A673 (cell line): ENCODE measurements around the gene KRT14. TPM values are rescaled to one million over a fixed set of nuclear protein-coding genes. Genes with fewer than 3 reads are reported as not detected.

Source experiments
- BruUV-seq: library from RNA; stranded (reverse); fragments of 400-500 nt; replicated peaks from 2 replicates; lab custom pipeline; 2021; lab: Mats Ljungman, UMichigan
- CTCF ChIA-PET: fragments of 300-600 bp; sonication (Branson Sonifier 250); formaldehyde crosslinking; loops from one replicate; lab custom pipeline; 2022; ENCODE audit warnings: antibody characterized with exemption; lab: Charles Lee
- POLR2A ChIA-PET: fragments of 300-600 bp; sonication (Branson Sonifier 250); formaldehyde crosslinking; loops from one replicate; lab custom pipeline; 2022; ENCODE audit warnings: antibody characterized with exemption; ENCODE audit not compliant: low non-redundant PET; lab: Charles Lee
- DNase-seq: peaks from one replicate; pipeline ENCODE4 v3.0.0-alpha.2; 2015; ENCODE audit warnings: low spot score
- H3K27ac ChIP-seq: fragments of 200-600 bp; sonication (generic); 2 replicates; pipeline ENCODE4 v1.5.1; 2016; ENCODE audit warnings: mixed run types, low read depth, mild to moderate bottlenecking, mixed read lengths, antibody characterized with exemption, low read length; ENCODE audit not compliant: poor library complexity, severe bottlenecking
- H3K27me3 ChIP-seq: fragments of 200-600 bp; sonication (generic); replicated peaks from 2 replicates; pipeline ENCODE4 v1.6.1; 2017; ENCODE audit warnings: mixed run types, low read depth, mild to moderate bottlenecking, mixed read lengths, antibody characterized with exemption, low read length; ENCODE audit not compliant: insufficient read depth, poor library complexity
- H3K36me3 ChIP-seq: fragments of 200-600 bp; sonication (generic); 2 replicates; pipeline ENCODE4 v1.6.1; 2016; ENCODE audit warnings: mixed run types, mild to moderate bottlenecking, mixed read lengths, antibody characterized with exemption, low read length; ENCODE audit not compliant: insufficient read depth, poor library complexity, severe bottlenecking
- H3K4me1 ChIP-seq: fragments of 200-600 bp; sonication (generic); 2 replicates; pipeline ENCODE4 v1.6.1; 2017; ENCODE audit warnings: mixed run types, mild to moderate bottlenecking, mixed read lengths, antibody characterized with exemption, low read length; ENCODE audit not compliant: insufficient read depth, poor library complexity, severe bottlenecking
- H3K4me3 ChIP-seq: fragments of 200-600 bp; sonication (generic); 2 replicates; pipeline ENCODE4 v1.5.1; 2016; ENCODE audit warnings: low read depth, mixed run types, mild to moderate bottlenecking, mixed read lengths, low read length; ENCODE audit not compliant: poor library complexity, severe bottlenecking
- H3K9me3 ChIP-seq: fragments of 200-600 bp; sonication (generic); 2 replicates; pipeline ENCODE4 v1.6.1; 2016; ENCODE audit warnings: mixed run types, low read depth, mild to moderate bottlenecking, mixed read lengths, antibody characterized with exemption, low read length; ENCODE audit not compliant: poor library complexity, severe bottlenecking
- EZH2 ChIP-seq: fragments of 200-600 bp; sonication (generic); IDR thresholded peaks from 2 replicates; pipeline ENCODE4 v1.6.1; 2017; ENCODE audit warnings: borderline replicate concordance, low read depth, mild to moderate bottlenecking, mixed read lengths, antibody characterized with exemption, low read length; ENCODE audit not compliant: poor library complexity, severe bottlenecking
- intact Hi-C: fragments of 100-400 bp; cut with micrococcal nuclease; formaldehyde crosslinking; loops from one replicate; pipeline ENCODE4 v1.10.0; 2022; ENCODE audit not compliant: unreplicated experiment
- total RNA-seq: library from RNA; stranded (reverse); gene quantifications from 2 replicates; pipeline ENCODE4 v1.2.3, GENCODE V29; 2021
- TF ChIP-seq, protein P1 (sequence below): fragments of 300-800, 200-600 bp; sonication (generic); conservative IDR thresholded peaks from 2 replicates; pipeline ENCODE4 v1.5.1; 2017; ENCODE audit warnings: low read depth, mild to moderate bottlenecking, antibody characterized with exemption, low read length, moderate library complexity, mixed read lengths

KRT14 gene
- total RNA-seq, 1 experiment from 2014 or later, result not detected

DNA sequence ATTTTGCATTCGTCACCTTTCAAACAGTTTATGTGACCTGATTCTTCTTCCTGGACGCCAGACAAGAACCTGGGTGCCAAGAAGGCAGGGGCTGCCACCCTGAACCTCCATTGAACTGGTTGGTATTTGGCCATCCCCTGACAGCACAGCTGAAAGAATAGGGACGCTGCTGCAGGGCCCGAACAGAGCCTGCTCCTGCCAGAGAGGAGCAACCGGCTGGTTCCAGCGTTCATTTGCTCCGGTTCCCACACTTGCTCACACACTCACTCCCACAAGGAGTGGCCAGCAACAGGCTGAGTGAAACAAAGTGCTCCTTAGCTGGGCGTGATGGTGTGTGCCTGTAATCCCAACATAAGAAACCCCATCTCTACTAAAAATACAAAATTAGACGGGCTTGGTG, 29.8 kb downstream of the KRT14 start:
- ChIA-PET CTCF (no interaction called here), POLR2A (no interaction called here)
- Histone ChIP-seq H3K9me3 (no peaks in the 10 kb centered on the region), H3K4me3 (no peak overlapping the region), H3K4me1 (no peaks in the 10 kb centered on the region), H3K36me3 (no peaks in the 10 kb centered on the region), H3K27ac (no peak overlapping the region), H3K27me3 (no peaks in the 10 kb centered on the region)
- intact Hi-C loops, result no loop called here
- no peak for DNase-seq
- TF ChIP-seq, protein P1, sequence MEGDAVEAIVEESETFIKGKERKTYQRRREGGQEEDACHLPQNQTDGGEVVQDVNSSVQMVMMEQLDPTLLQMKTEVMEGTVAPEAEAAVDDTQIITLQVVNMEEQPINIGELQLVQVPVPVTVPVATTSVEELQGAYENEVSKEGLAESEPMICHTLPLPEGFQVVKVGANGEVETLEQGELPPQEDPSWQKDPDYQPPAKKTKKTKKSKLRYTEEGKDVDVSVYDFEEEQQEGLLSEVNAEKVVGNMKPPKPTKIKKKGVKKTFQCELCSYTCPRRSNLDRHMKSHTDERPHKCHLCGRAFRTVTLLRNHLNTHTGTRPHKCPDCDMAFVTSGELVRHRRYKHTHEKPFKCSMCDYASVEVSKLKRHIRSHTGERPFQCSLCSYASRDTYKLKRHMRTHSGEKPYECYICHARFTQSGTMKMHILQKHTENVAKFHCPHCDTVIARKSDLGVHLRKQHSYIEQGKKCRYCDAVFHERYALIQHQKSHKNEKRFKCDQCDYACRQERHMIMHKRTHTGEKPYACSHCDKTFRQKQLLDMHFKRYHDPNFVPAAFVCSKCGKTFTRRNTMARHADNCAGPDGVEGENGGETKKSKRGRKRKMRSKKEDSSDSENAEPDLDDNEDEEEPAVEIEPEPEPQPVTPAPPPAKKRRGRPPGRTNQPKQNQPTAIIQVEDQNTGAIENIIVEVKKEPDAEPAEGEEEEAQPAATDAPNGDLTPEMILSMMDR, result no peak
- no peak for TF ChIP-seq EZH2
- no TSS peak for BruUV-seq

DNA sequence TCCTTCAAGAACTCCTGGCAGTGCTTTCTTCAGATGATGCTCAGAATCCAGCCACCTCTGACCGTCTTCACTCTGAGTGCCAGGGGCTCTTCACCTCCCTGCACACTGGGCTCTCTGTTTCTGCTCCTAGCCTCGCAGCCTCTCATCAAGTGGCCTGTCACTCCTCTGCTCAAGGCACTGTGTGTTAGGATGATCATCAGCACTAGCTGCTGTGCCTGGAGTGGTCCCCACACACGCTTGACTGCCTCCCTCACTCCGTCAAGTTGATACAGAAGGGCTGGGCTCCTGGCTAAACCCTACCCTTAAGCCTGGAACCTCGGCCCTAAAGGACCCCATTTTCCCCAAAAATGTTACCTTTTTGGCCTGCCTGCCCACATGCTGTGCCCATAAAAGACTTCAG, 30.4 kb downstream of the KRT14 start:
- Histone ChIP-seq H3K27ac (no peak overlapping the region), H3K4me1 (no peaks in the 10 kb centered on the region), H3K27me3 (no peaks in the 10 kb centered on the region), H3K4me3 (no peak overlapping the region), H3K36me3 (no peaks in the 10 kb centered on the region), H3K9me3 (no peaks in the 10 kb centered on the region)
- no peak for DNase-seq
- no peak for TF ChIP-seq EZH2
- TF ChIP-seq, protein P1, result no peak
- intact Hi-C loops, result no loop called here
- POLR2A ChIA-PET, result no interaction called here
- CTCF ChIA-PET, result no interaction called here
- BruUV-seq, result no TSS peak

GRCh38 chr17:41555105-41555887, 31.4 kb downstream of the KRT14 start:
- TF ChIP-seq, protein P1, result no peak
- no TSS peak for BruUV-seq
- Histone ChIP-seq H3K27me3 (no peaks in the 10 kb centered on the region), H3K36me3 (no peaks in the 10 kb centered on the region), H3K4me1 (no peaks in the 10 kb centered on the region), H3K4me3 (no peak overlapping the region), H3K9me3 (no peaks in the 10 kb centered on the region), H3K27ac (no peak overlapping the region)
- CTCF ChIA-PET, result no interaction called here
- intact Hi-C loops, result no loop called here
- POLR2A ChIA-PET, result no interaction called here
- DNase-seq, result no peak
